ENCODE data around the gene UBALD2.

DNA sequence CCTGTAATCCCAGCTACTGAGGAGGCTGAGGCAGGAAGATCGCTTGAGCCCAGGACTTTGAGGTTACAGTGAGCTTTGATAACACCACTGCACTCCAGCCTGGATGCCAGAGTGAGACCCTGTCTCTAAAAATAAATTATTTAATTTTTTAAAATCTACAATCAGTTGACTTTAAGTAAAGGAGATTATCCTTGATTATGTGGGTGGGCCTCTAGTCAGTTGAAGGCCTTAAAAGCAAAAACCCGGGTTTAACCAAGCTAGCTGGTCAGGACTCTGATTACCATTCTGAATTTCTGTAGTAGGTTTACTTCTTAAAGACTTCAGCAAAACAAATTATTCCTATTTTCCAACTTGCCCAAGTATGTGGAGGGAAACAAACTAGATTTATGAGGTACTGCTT lies 29.3 kb upstream of the UBALD2 start:
- TF ChIP-seq, protein P1, sequence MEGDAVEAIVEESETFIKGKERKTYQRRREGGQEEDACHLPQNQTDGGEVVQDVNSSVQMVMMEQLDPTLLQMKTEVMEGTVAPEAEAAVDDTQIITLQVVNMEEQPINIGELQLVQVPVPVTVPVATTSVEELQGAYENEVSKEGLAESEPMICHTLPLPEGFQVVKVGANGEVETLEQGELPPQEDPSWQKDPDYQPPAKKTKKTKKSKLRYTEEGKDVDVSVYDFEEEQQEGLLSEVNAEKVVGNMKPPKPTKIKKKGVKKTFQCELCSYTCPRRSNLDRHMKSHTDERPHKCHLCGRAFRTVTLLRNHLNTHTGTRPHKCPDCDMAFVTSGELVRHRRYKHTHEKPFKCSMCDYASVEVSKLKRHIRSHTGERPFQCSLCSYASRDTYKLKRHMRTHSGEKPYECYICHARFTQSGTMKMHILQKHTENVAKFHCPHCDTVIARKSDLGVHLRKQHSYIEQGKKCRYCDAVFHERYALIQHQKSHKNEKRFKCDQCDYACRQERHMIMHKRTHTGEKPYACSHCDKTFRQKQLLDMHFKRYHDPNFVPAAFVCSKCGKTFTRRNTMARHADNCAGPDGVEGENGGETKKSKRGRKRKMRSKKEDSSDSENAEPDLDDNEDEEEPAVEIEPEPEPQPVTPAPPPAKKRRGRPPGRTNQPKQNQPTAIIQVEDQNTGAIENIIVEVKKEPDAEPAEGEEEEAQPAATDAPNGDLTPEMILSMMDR (IDR thresholded peaks at IDR 0.05) = no peak
- TF ChIP-seq POLR2A (IDR thresholded peaks at IDR 0.05) = no peak

Data from esophagus squamous epithelium (tissue), 4 donors.